Keratinocyte (primary cell): ENCODE data around the gene KRTAP9-6.

Experiments used
- CTCF ChIP-seq, 3 experiments: IDR thresholded peaks in 1 of 3; conservative IDR thresholded peaks in 1 of 3; optimal IDR thresholded peaks in 1 of 3; 2 replicates in 2 of 3; 3 replicates in 1 of 3; pipeline versions ENCODE3 to v1.5.1; 2011; ENCODE audit warnings: low read length in 3 of 3, mild to moderate bottlenecking in 3 of 3, moderate library complexity in 2 of 3, control low read depth in 1 of 3, inconsistent platforms in 1 of 3; ENCODE audit not compliant: insufficient read depth in 2 of 3; ENCODE audit errors: extremely low read depth in 1 of 3
- EZH2 ChIP-seq: IDR thresholded peaks from one replicate; pipeline ENCODE4 v1.6.1; 2012; ENCODE audit warnings: inconsistent platforms, mild to moderate bottlenecking, low read length, moderate library complexity

DNA sequence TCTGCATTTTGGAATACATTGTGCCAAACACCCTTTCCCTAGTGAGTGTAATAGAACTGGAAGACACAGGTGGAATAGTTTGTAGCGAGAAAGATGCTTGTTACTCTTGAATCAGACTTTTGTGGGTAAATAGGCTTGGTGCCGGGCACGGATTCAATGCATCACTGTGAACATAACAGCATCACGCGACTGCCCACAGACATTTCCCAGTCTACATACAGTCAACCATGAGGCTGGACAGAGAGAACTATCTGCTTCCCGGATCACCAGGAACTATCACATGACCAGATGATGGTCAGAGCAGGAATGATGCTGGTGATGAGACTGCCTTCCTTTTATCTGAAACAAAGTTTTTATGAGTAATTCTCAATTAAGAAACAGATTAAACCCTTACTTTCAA lies 39.1 kb upstream of the KRTAP9-6 start:
- TF ChIP-seq CTCF (optimal IDR thresholded peaks at IDR 0.05 in 1 of 3, IDR thresholded peaks at IDR 0.05 in 1 of 3, conservative IDR thresholded peaks at IDR 0.05 in 1 of 3; ENCODE audit: extremely low read depth in 1 of 3, insufficient read depth in 2 of 3, low read length in 3 of 3) (no peak), EZH2 (no peak)
